HG02981 (cell line): ENCODE measurements around the gene SDK2.
A peak's percentile ranks its signal among the peaks of the same experiment; 100 is the strongest.

Experiments
- ATAC-seq: cut with Tn5 transposase; IDR thresholded peaks from one replicate; pipeline ENCODE4 v1.9.1; 2021; ENCODE audit warnings: mild to moderate bottlenecking, moderate library complexity; ENCODE audit not compliant: unreplicated experiment

SDK2 gene

DNA sequence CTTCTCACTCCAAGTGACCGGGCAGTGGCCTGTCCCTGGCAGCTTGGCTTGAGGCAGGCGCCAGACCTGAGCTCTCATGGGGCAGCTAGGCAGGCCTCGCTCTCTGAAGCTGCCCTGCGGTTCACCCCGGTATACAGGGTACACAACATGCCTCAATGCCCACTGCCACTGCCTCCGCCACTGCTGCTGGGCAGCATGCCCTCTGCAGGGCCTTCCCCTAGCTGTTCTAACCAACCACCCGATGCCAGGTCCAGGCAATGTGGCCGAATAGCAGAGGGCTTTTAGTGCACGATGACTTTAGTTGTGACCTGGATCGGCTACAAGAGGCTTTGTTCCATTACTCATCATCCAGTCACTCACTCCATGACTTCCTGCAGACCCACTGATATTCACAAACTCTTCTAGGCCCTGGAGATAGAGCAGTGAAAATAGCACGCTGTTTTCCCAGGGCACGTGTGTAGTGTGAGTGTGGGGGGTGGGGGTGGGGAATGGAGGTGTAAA lies 352.2 kb downstream of the SDK2 start:
- ATAC-seq, result no peak

DNA sequence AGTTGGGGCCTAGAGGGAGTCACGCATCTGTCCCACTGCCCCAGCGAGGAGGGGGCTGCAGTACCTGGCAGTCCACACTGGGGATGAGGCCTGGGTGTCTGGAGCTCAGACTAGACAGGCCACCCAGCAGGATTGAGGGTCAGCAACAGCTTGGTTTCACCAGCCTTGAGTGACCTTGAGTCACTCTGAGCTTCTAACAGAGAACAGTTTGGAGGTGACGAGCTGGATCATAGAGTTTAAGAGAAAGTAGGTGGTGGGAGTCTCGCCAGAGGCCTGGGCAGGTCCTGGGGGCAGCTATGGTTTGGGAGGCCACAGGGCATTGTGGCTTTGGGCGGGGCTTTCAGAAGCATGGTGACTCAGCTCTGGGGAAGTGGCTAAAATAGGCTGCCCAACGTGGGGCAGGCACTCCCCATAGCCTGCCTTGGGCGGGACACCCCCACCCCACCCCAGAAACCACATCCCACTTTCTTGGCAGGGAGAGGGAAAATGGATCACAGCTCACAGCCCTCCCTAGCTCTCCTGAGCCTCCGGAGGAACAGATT lies 352.9 kb downstream of the SDK2 start:
- peak; percentile 76 for ATAC-seq

DNA sequence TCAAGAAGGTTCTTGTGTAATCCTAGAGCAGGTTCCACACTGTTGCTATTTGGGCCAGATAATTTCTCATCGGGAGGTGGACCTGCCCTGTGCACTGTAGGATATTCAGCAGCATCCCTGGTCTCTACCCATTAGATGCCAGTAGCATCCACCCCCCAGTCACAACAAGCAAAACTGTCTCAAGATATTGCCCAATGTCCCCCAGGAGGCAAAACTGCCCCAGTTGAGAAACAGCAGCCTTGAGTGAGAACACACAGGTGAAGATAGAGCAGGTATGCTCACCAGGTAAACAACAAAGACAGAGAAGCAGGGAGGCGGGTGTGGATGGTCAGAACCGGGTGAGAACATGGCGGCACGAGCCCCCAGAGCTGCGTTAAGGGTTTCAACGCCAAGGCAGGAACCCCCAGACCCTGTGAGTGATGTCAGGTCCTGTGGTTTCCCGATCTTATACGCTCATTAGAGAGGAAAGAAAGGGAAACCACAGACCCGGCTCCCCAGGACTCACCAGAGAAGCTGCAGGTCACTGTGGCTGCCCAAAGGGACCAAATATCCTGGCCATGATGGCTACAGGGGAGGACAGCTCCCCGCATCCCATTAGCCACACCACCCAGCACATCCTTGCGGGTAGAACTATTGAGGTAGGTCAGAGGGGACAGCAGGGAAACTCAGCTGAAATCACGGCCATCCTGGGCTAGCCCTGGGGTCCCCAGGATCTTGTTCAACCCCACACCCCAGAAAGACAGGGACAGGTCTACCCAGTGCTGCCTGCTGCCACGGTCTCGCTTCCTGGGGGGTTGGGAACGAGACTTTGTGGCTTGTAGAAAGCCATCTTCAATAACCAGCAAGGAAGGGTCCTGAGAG lies 353.6 kb downstream of the SDK2 start:
- ATAC-seq, result peak; percentile 33

DNA sequence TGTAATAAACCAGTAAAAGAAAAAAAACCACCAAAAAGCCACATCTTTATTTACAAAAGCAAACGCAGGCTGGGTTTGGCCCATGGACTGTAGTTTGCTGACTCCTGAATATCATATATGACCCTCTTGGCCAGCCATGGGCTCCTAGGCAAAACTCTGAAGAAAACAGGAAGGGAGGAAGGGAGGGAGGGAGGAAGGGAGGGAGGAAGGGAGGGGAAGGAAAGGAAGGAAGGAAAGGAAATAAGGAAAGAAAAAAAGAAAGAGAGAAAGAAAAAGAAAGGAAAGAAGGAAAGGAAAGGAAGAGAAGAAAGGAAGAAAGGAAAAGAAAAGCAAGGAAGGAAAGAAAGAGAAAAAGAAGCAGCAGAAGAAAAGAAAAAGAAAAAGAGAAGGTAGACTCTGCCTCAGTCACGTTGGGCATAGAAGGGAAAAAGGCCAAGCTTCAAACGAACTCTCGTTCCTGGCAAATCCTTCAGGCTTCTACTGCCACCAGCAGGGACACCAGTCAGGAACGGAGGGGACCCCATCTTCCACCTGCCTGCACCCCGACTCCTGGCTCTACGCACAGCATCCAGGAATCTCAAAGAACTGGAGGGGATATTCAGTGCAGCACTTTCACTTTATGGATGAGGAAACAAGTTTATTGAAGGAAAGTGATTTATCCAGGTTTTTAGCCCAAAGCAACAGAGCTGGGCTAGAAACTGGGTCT lies 354.5 kb downstream of the SDK2 start:
- no peak for ATAC-seq

DNA sequence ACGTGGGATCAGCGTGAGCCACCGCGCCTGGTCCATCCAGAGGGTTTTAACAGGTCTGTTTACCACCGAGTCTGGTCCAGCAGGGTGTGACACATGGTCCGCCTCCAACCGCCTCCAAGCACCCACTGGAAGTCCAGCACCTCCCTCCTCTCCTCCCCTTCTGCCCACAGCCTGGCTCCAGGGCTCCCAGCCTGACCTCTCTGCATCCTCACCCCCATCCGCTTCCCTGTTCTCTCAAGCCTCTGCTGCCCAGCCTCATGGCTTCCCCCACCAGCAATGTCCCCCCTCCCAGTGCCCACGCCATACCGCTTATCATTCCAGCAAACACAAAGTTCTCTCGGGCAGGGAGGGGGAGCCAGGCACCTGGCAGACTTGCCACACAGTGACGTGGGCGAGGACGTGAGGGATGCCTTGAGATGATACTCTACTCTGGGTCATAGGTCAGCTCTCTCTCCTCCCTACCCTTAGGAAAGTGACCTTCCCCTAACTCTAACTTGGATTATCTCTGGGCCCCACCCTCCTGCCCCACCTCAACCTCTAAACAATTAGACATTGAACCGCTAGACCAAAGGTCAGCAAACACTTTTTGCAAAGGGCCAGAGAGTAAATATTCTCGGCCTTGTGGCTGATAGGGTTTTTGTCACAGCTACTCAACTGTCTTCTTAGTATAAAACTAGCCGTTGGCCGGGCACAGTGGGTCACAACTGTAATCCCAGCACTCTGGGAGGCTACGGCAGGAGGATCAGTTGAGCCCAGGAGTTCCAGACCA lies 355.5 kb downstream of the SDK2 start:
- ATAC-seq, result no peak

DNA sequence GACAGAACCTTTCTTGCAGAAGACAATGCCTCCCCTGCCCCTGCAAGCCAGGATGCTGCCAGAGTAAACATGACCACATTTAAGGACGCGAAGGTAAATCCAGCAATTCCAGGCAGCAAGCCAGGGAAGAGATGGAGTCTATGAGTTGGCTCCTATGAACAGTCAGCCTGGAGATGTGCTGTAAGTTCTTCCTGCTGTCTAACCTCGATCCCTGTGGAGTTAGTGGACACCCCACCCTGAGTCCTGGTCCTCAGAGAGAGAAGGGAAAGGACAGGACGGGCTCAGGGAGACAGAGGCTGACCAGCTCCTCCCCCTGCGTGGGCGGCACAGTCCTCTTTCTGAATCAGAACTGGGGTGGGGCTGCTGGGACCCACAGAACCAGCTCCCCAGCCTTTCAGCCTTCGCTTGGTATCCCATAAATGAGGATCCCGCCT lies 357.4 kb downstream of the SDK2 start:
- no peak for ATAC-seq

DNA sequence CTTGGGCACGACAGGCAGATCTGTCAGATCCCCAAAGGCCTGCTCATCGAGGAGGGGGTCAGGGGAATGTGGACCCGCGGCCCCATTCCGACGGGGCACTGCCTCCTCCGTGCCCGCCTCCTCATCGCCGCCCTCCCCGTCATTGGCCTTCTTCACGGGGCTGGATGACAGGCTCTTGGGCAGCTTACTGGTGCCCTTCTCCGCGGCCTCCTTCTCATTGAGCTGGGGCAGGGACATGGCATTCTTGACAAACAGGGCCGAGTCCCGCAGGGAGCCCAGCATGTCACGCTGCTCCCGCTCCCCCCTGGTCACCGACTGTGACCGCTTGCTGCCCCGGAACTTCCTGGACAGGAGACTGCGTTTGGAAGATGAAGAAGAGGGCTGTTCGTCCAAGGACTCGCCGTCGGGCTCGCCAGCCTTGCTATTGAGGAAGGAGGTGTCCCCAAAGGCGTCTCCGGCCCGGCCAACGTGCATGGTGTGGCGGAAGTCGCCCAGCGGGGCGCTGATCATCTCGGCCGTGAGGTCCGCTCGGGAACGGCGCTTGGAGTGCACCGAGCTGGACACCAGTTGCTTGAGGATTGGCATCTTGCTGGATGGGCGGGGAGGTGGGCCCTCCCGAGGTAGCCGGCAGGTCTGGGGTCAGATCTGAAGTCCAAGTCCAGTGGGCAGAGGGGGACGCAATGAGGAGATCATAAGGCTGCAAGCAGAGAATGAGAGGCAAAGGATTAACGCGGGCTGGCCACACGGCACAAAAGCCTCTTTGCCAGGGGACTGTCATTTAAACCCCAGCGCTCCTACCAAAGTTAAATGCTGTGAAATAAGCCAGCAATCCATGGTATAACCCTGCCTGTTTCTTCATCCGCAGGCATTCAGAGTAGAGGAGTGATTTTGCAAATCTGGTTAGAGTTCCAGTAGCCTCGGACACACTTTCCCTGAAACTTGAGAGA lies 358.1 kb downstream of the SDK2 start:
- no peak for ATAC-seq

DNA sequence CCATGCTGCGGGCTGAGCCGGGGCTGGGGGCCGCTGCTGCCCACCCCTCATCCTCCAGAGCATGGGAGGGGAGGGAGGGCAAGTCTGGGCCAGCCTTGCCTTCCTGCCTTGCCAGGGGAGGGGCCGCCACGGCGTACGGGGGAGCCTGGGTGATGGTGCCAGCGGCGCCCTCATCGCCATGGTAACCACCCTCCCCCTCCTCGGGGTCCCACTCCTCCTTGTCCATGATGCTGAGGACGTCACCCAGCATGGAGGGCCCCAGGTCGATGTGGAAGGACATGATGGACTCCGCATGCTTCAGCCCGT lies 358.7 kb downstream of the SDK2 start:
- ATAC-seq, result no peak

DNA sequence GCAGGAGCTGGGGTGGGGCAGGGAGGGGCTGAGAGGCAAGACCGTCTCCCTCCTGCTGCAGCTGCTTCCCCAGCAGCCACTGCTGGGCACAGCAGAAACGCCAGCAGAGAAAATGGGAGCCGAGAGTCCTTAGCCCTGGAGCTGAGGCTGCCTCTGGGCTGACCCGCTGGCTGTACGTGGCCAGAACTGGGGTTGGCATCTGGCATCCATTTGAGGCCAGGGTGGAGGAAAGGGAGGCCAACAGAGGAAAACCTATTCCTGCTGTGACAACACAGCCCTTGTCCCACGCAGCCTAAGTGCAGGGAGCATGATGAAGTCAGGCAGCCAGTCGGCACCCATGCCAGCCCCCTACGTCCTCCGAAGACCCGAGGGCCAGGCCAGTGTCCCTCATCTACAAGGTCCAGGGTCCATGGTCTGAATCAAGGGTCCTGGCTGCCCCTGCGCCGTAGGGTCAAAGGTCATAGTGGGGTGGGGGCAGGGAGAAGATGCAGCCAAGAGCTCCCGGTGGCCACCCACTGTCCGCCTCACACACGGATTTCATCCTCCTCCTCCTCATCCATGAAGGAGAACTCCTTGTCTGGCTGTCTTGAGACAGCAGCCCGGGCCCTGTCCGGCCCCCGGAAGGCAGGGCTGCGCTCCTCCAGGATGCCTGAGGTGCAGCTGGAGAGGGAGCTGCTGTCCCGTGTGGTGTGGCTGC lies 359.2 kb downstream of the SDK2 start:
- ATAC-seq, result no peak
